Lung microvascular endothelial cell (primary cell): ENCODE measurements around the gene C3orf22. TPM values are rescaled to one million over a fixed set of nuclear protein-coding genes. Genes with fewer than 3 reads are reported as not detected.

Experiments used
- DNase-seq, 2 donors: peaks; one replicate each; pipeline versions ENCODE4 v3.0.0 to v3.0.0-alpha.2; 2010; ENCODE audit warnings: low read depth in 2 of 2
- total RNA-seq: library from RNA; depleted of rRNA; stranded (reverse); fragments of >200 nt; gene quantifications from 2 replicates; pipeline ENCODE4 v1.2.1, GENCODE V29; 2014

Gene C3orf22
- total RNA-seq, 1 donor from 2014 or later = not detected

GRCh38 chr3:126514161-126514560, 44.6 kb downstream of the C3orf22 start:
- DNase-seq = no peak

DNA sequence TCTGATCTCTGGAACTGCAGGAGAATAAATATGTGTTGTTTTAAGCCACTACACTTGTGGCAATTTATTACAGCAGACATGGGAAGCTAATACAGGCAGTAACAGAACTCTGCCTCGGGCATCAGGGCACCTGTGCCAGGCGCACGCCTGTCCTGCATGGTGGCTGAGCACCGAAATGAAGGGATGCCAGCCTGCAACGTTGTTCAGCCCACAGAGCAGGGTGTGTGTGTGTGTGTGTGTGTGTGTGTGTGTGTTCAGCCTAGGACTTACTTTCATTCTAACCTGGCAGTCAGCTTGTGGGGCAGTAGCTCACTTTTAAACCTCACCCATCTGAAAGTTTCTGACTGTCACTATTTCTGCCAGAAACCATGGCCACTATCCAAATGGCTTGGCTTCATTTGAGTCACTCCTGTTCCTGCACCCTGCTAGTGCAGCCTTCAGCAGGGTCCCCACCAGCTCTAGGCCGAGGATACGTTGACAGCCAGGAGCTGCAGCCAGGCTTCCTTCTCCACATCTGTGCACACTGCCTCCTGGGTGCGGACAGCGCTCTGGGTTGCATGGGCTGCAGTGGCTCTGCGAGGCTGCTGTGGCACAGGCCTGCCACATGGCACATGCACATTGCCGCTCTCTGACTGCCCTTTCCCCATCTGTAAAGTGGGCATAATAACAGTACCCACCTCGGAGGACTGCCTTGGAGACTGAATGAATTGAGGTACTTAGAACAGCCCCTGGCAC, 45.6 kb downstream of the C3orf22 start:
- no peak for DNase-seq

GRCh38 chr3:126512026-126512425, 46.7 kb downstream of the C3orf22 start:
- no peak for DNase-seq

- no peak for DNase-seq
Observed at GRCh38 chr3:126511291-126511690, 47.4 kb downstream of the C3orf22 start.

- DNase-seq = no peak
Observed at GRCh38 chr3:126510308-126510910, 48.3 kb downstream of the C3orf22 start.

- DNase-seq = no peak
Observed at GRCh38 chr3:126509597-126510307, 49.0 kb downstream of the C3orf22 start.

- no peak for DNase-seq
Observed at GRCh38 chr3:126508564-126508964, 50.2 kb downstream of the C3orf22 start.

DNA sequence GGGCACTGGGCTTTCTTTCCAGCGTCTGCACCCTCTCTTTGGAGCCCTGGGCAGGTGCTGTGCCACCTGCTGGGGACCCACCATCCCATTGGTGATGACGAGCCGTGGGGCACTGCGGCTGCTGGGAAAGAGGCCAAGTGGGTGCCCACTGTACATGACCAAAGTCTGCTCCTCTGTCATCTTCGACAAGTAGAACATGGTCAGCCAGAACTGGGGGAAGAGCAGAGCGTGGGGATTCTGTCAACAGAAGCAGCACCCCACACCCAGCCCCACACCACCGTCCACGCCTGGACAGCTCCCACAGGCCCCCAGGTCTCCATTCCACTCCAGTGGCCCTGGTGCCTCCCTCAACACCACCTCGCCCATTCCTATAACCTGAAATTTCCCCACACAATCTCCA, 50.8 kb downstream of the C3orf22 start:
- no peak for DNase-seq

- no peak for DNase-seq
Observed at GRCh38 chr3:126503701-126504100, 55.0 kb downstream of the C3orf22 start.

- no peak for DNase-seq
Observed at GRCh38 chr3:126502656-126503055, 56.1 kb downstream of the C3orf22 start.

DNA sequence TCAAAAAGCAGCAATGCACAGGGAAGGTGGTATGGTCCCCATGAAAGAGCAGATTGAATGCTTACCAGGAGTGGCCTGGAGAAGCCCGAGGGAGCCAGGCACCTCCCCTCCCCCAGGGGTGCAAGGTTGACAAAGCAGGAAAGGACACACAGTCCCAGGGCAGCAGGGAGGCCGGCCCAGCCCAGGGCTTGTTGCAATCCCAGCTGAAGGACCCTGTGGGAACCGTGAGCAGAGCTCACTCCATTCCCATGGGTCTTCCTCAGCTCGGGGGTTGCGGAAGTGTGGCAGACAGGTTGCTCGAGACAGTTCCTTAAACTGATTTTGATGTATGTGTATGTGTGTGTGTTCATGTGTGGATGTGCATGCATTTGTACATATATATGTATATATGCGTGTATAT, 57.0 kb downstream of the C3orf22 start:
- no peak for DNase-seq

GRCh38 chr3:126501054-126501453, 57.7 kb downstream of the C3orf22 start:
- DNase-seq = no peak

- no peak for DNase-seq
Observed at GRCh38 chr3:126500016-126500415, 58.7 kb downstream of the C3orf22 start.

Other genes starting within 250 kb of the C3orf22 start
- gene KLF15, start 201.5 kb downstream of the C3orf22 start, total RNA-seq = 1.5 and 8.1 TPM in 2 replicates
- gene CFAP100, start 164.0 kb downstream of the C3orf22 start, total RNA-seq = not detected in 2 replicates
- 8.7 and 17.3 TPM in 2 replicates for gene ZXDC, start 83.0 kb downstream of the C3orf22 start, total RNA-seq
- gene UROC1, start 41.2 kb downstream of the C3orf22 start, total RNA-seq = not detected in 2 replicates
- gene CHST13, start 34.8 kb downstream of the C3orf22 start, total RNA-seq = not detected in 2 replicates
- 6.3 and 6.8 TPM in 2 replicates for gene TXNRD3, start 96.2 kb upstream of the C3orf22 start, total RNA-seq
- 4.6 and 5.4 TPM in 2 replicates for gene CHCHD6, start 145.3 kb upstream of the C3orf22 start, total RNA-seq